IMR-90 (cell line): ENCODE results near the gene ANKH. TPM values are rescaled to one million over a fixed set of nuclear protein-coding genes. Genes with fewer than 3 reads are reported as not detected.
A peak's percentile ranks its signal among the peaks of the same experiment; 100 is the strongest.

Experiments
- ATAC-seq: fragments of 200-7000 bp; cut with Tn5 transposase; 2 replicates; pipeline ENCODE4 v1.9.1; 2020; ENCODE audit warnings: low read depth, mild to moderate bottlenecking, moderate library complexity
- BruUV-seq: library from RNA; stranded (reverse); fragments of 400-500 nt; replicated peaks from 2 replicates; lab custom pipeline; 2021; lab: Mats Ljungman, UMichigan
- CTCF ChIA-PET: fragments of 300-600 bp; formaldehyde crosslinking; extraction: SDS; loops from one replicate; lab custom pipeline; 2021; ENCODE audit warnings: antibody characterized with exemption; lab: Yijun Ruan, JAX
- POLR2A ChIA-PET: fragments of 300-600 bp; sonication (Branson Sonifier 250); formaldehyde crosslinking; loops from one replicate; lab custom pipeline; 2022; ENCODE audit warnings: antibody characterized with exemption; ENCODE audit not compliant: unreplicated experiment; lab: Charles Lee
- DNase-seq: peaks from one replicate; pipeline ENCODE4 v3.0.0; 2013
- H2AFZ ChIP-seq: replicated peaks from 2 replicates; pipeline ENCODE3; 2013; ENCODE audit warnings: low read length, mild to moderate bottlenecking; ENCODE audit not compliant: poor library complexity
- H2AK5ac ChIP-seq: 2 replicates; pipeline ENCODE4 v1.6.1; 2013; ENCODE audit warnings: low read depth, low read length, inconsistent platforms
- H2AK9ac ChIP-seq: replicated peaks from 2 replicates; pipeline ENCODE3; 2013; ENCODE audit warnings: mild to moderate bottlenecking, low read depth, low read length, moderate library complexity; ENCODE audit not compliant: poor library complexity
- H2BK120ac ChIP-seq: 2 replicates; pipeline ENCODE4 v1.6.1; 2013; ENCODE audit warnings: low read depth, low read length, inconsistent platforms
- H2BK15ac ChIP-seq: 3 replicates; pipeline ENCODE4 v1.6.1; 2013; ENCODE audit warnings: low read depth, low read length, inconsistent platforms
- H2BK20ac ChIP-seq: 2 replicates; pipeline ENCODE4 v1.6.1; 2013; ENCODE audit warnings: low read depth, mild to moderate bottlenecking, inconsistent platforms, low read length, moderate library complexity
- H2BK5ac ChIP-seq: 2 replicates; pipeline ENCODE4 v1.6.1; 2013; ENCODE audit warnings: mild to moderate bottlenecking, low read depth, low read length, inconsistent platforms; ENCODE audit not compliant: poor library complexity, severe bottlenecking
- H3K14ac ChIP-seq: replicated peaks from 2 replicates; pipeline ENCODE4 v1.6.1; 2013; ENCODE audit warnings: low read depth, low read length, inconsistent platforms
- H3K18ac ChIP-seq: 2 replicates; pipeline ENCODE4 v1.6.1; 2013; ENCODE audit warnings: low read depth, low read length, control low read depth
- H3K23ac ChIP-seq: 2 replicates; pipeline ENCODE4 v1.6.1; 2013; ENCODE audit warnings: low read depth, low read length, inconsistent platforms
- H3K27ac ChIP-seq: 2 replicates; pipeline ENCODE4 v1.5.1; 2013; ENCODE audit warnings: mild to moderate bottlenecking, control low read depth, low read length; ENCODE audit not compliant: insufficient read depth
- H3K27me3 ChIP-seq: 2 replicates; pipeline ENCODE4 v1.6.1; 2013; ENCODE audit warnings: low read length; ENCODE audit not compliant: control insufficient read depth, insufficient read depth
- H3K36me3 ChIP-seq: 2 replicates; pipeline ENCODE4 v1.6.1; 2013; ENCODE audit warnings: low read length, mixed read lengths; ENCODE audit not compliant: control insufficient read depth, insufficient read depth
- H3K4ac ChIP-seq: 2 replicates; pipeline ENCODE4 v1.6.1; 2013; ENCODE audit warnings: low read depth, low read length, inconsistent platforms
- H3K4me1 ChIP-seq: 2 replicates; pipeline ENCODE4 v1.6.1; 2013; ENCODE audit warnings: low read length, mixed read lengths; ENCODE audit not compliant: control insufficient read depth, insufficient read depth
- H3K4me2 ChIP-seq: 2 replicates; pipeline ENCODE4 v1.6.1; 2013; ENCODE audit warnings: low read depth, mild to moderate bottlenecking, control low read depth, low read length, moderate library complexity
- H3K4me3 ChIP-seq: 2 replicates; pipeline ENCODE4 v1.5.1; 2013; ENCODE audit warnings: low read depth, mild to moderate bottlenecking, control low read depth, low read length, moderate library complexity; ENCODE audit not compliant: insufficient read depth
- H3K56ac ChIP-seq: 2 replicates; pipeline ENCODE4 v1.6.1; 2013; ENCODE audit warnings: low read length, inconsistent platforms; ENCODE audit not compliant: insufficient read depth; ENCODE audit errors: extremely low read depth
- H3K79me1 ChIP-seq, 2 experiments: 2 replicates each; pipeline ENCODE4 v1.6.1; 2013; ENCODE audit warnings: low read length in 2 of 2, inconsistent platforms in 1 of 2, low read depth in 1 of 2
- H3K9ac ChIP-seq: 2 replicates; pipeline ENCODE4 v1.6.1; 2013; ENCODE audit warnings: low read depth, low read length, control low read depth
- H3K9me1 ChIP-seq: 2 replicates; pipeline ENCODE4 v1.6.1; 2013; ENCODE audit warnings: low read length, inconsistent platforms; ENCODE audit not compliant: insufficient read depth
- H3K9me3 ChIP-seq: 2 replicates; pipeline ENCODE4 v1.6.1; 2013; ENCODE audit warnings: low read length; ENCODE audit not compliant: control insufficient read depth, insufficient read depth
- H4K20me1 ChIP-seq: 2 replicates; pipeline ENCODE4 v1.6.1; 2013; ENCODE audit warnings: low read length, inconsistent platforms; ENCODE audit not compliant: insufficient read depth
- H4K5ac ChIP-seq: 2 replicates; pipeline ENCODE4 v1.6.1; 2013; ENCODE audit warnings: mild to moderate bottlenecking, low read depth, low read length, control low read depth
- H4K8ac ChIP-seq, 2 experiments: 2 replicates each; pipeline ENCODE4 v1.6.1; 2013; ENCODE audit warnings: low read depth in 2 of 2, low read length in 2 of 2, control low read depth in 1 of 2, inconsistent platforms in 1 of 2
- H4K91ac ChIP-seq: 2 replicates; pipeline ENCODE4 v1.6.1; 2013; ENCODE audit warnings: low read depth, low read length, inconsistent platforms; ENCODE audit not compliant: insufficient read depth
- BHLHE40 ChIP-seq: fragments of 150-350 bp; IDR thresholded peaks from 2 replicates; pipeline ENCODE4 v1.6.1; 2016; ENCODE audit warnings: mild to moderate bottlenecking, low read depth, low read length
- CEBPB ChIP-seq: IDR thresholded peaks from 2 replicates; pipeline ENCODE4 v1.6.1; 2012; ENCODE audit warnings: low read depth, low read length, improper control_type of control experiment
- CTCF ChIP-seq: conservative IDR thresholded peaks from 2 replicates; pipeline ENCODE4 v1.5.1; 2012; ENCODE audit warnings: mild to moderate bottlenecking, low read depth, low read length, improper control_type of control experiment
- MAFK ChIP-seq: IDR thresholded peaks from 2 replicates; pipeline ENCODE4 v1.6.1; 2012; ENCODE audit warnings: low read depth, low read length, improper control_type of control experiment
- NFE2L2 ChIP-seq: fragments of 150-350 bp; IDR thresholded peaks from 2 replicates; pipeline ENCODE4 v1.6.1; 2016; ENCODE audit warnings: low read depth, mild to moderate bottlenecking, low read length
- POLR2A ChIP-seq: IDR thresholded peaks from 2 replicates; pipeline ENCODE4 v1.6.1; 2012; ENCODE audit warnings: mild to moderate bottlenecking, low read depth, low read length
- RAD21 ChIP-seq: IDR thresholded peaks from 2 replicates; pipeline ENCODE4 v1.6.1; 2012; ENCODE audit warnings: low read length, improper control_type of control experiment
- WGBS, 2 experiments: methylation state at CpG; one replicate each; pipeline versions ENCODE4 v1.1.5 to v1.1.7; 2013; ENCODE audit warnings: missing lambda C conversion rate in 2 of 2; ENCODE audit not compliant: insufficient read length in 1 of 2; ENCODE audit errors: extremely low coverage in 2 of 2; 5-methylcytosine and 5-hydroxymethylcytosine counted together
- dilution Hi-C: fragments of 300-500 bp; cut with HindIII; formaldehyde crosslinking; loops from one replicate; pipeline ENCODE4 v1.14.3; 2018; ENCODE audit warnings: low sequenced_read_pairs; ENCODE audit not compliant: unreplicated experiment
- in situ Hi-C: fragments of 300-500 bp; cut with MboI; formaldehyde crosslinking; loops from 3 replicates; pipeline ENCODE4 v1.14.3; 2019; ENCODE audit warnings: low sequenced_read_pairs, inconsistent platforms, mixed read lengths
- intact Hi-C: fragments of 100-400 bp; cut with micrococcal nuclease; formaldehyde crosslinking; loops from 2 replicates; pipeline ENCODE4 v1.10.0; 2022
- polyA plus RNA-seq, 3 experiments: library from polyadenylated mRNA; depleted of rRNA; stranded (reverse); fragments of >200 nt; gene quantifications; 2 replicates each; pipeline ENCODE4 v1.2.3, GENCODE V29; 2012; ENCODE audit warnings: low replicate concordance in 1 of 3
- total RNA-seq: library from RNA; depleted of rRNA; stranded (reverse); fragments of >200 nt; gene quantifications from 2 replicates; pipeline ENCODE4 v1.2.3, GENCODE V29; 2012

The ANKH gene
- total and polyA plus RNA-seq, 2 of the 4 experiments (the other 2 are of a cell fraction), result 5.2 to 17.2 TPM

- ATAC-seq (no peak), DNase-seq (peak; percentile 22)
Measured at GRCh38 chr5:14696057-14696456, 175.5 kb downstream of the ANKH start.

More at GRCh38 chr5:14696057-14696456, 175.5 kb downstream of the ANKH start:
- no peak overlapping the region for H3K56ac ChIP-seq
- TF ChIP-seq POLR2A (no peak), RAD21 (no peak), NFE2L2 (peak; percentile 32; the same call in 1 of the 2 replicates), BHLHE40 (no peak), MAFK (peak; percentile 71), CTCF (no peak), CEBPB (no peak)
- no peak overlapping the region for H3K9ac ChIP-seq
- H2AFZ ChIP-seq, result no peak overlapping the region
- POLR2A ChIA-PET, result no interaction called here
- dilution Hi-C loops, result no loop called here
- no peak overlapping the region for H2AK5ac ChIP-seq
- no peaks in the 10 kb centered on the region; the same call in 1 of the 2 replicates for H3K4me1 ChIP-seq
- no peak overlapping the region for H2BK20ac ChIP-seq
- H3K9me1 ChIP-seq, result peaks cover 8% of the 10 kb centered on the region; the same call in 1 of the 2 replicates
- no peak overlapping the region for H2BK5ac ChIP-seq
- H3K4me3 ChIP-seq, result no peak overlapping the region
- peaks cover 34% of the 10 kb centered on the region for H3K36me3 ChIP-seq
- H3K27me3 ChIP-seq, result no peaks in the 10 kb centered on the region
- no peak overlapping the region for H3K4me2 ChIP-seq
- H2BK120ac ChIP-seq, result no peak overlapping the region
- H2AK9ac ChIP-seq, result no peak overlapping the region
- CTCF ChIA-PET, result no interaction called here
- H3K23ac ChIP-seq, result no peak overlapping the region
- BruUV-seq, result no TSS peak
- no peaks in the 10 kb centered on the region for H3K9me3 ChIP-seq
- H4K8ac ChIP-seq, result no peak overlapping the region
- no peak overlapping the region for H4K5ac ChIP-seq
- in situ Hi-C loops, result no loop called here
- no CpG with 5 or more reads among the region's 1 CpG for WGBS, 2 experiments
- no peak overlapping the region for H3K4ac ChIP-seq
- H3K18ac ChIP-seq, result no peak overlapping the region
- H3K14ac ChIP-seq, result no peak overlapping the region
- no peak overlapping the region for H2BK15ac ChIP-seq
- intact Hi-C loops, result no loop called here
- H4K91ac ChIP-seq, result no peak overlapping the region
- H3K79me1 ChIP-seq, result peaks cover 13 to 40% of the 10 kb centered on the region in 2 experiments
- H3K27ac ChIP-seq, result no peak overlapping the region
- no peaks in the 10 kb centered on the region for H4K20me1 ChIP-seq
